ENCODE results near the gene SEPTIN12.

DNA sequence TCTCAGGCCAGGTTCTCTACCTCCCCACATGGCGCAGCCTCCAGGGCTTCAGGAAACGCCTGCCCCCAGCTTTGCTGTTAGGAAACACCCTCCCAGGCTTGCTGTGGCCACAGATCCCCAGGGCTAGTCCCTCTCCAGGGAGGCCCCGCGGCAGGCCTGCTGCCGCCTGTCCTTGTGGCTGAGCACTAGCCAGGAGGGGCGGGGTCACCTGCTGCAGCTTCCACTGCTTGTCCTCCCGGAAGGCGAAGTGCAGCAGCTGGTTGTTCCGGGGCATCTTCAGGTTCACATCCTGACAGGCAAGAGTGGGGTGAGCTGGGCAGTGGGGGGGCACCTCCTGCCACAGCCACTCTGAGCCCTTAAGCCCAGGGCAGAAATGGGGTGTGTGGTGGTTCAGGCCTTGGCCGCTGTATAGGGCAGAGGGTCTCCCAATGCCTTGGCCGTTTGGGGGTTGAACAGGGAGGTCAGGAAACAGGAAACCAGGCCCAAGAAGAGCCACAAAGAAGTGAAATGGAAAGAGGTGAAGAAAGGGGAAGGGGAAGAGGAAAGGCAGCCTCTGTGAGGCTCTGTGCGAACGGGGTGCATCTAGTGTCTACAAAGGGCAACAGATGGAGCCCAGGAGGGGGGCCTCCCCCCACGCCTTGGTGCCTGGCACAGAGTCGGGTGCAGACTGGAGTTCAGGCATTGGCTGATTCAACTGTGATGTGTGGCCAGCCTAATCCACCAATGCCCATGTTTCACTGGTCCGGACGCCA lies 12.3 kb upstream of the SEPTIN12 start:
- no peak for TF ChIP-seq POLR2A (IDR thresholded peaks at IDR 0.05; ENCODE audit: low read length)
- no peak for TF ChIP-seq GATA1 (IDR thresholded peaks at IDR 0.05; ENCODE audit: low read depth, low read length)

Data from erythroblast (primary cell).